Common myeloid progenitor, CD34-positive (primary cell): ENCODE measurements around the gene LYRM1.

Experiments
- CTCF ChIA-PET: fragments of 350-600 bp; sonication (Branson Sonifier 250); formaldehyde crosslinking; loops from one replicate; lab custom pipeline; 2021; ENCODE audit warnings: antibody characterized with exemption; lab: Charles Lee
- POLR2A ChIA-PET: fragments of 350-600 bp; sonication (Branson Sonifier 250); formaldehyde crosslinking; loops from one replicate; lab custom pipeline; 2021; ENCODE audit warnings: antibody characterized with exemption; lab: Charles Lee
- DNase-seq, 3 donors: peaks; one replicate each; pipeline versions ENCODE4 v3.0.0 to v3.0.0-alpha.2; 2013
- H3K27ac ChIP-seq, 2 experiments: 1 replicate in 1 of 2; 2 replicates in 1 of 2; pipeline ENCODE4 v1.7.0; 2013; ENCODE audit warnings: inconsistent platforms in 2 of 2, low read length in 2 of 2, mild to moderate bottlenecking in 2 of 2, low read depth in 1 of 2, moderate library complexity in 1 of 2; ENCODE audit not compliant: severe bottlenecking in 2 of 2, insufficient read depth in 1 of 2, poor library complexity in 1 of 2
- H3K27me3 ChIP-seq, 5 experiments: replicated peaks in 2 of 5; 1 replicate in 3 of 5; 2 replicates in 2 of 5; pipeline versions ENCODE4 v1.6.1 to v1.7.0; 2013; ENCODE audit warnings: low read length in 4 of 5, mild to moderate bottlenecking in 2 of 5, moderate library complexity in 2 of 5, inconsistent platforms in 1 of 5; ENCODE audit not compliant: insufficient read depth in 5 of 5, control insufficient read depth in 4 of 5
- H3K36me3 ChIP-seq, 4 experiments: 1 replicate in 2 of 4; 2 replicates in 2 of 4; pipeline versions ENCODE4 v1.6.1 to v1.7.0; 2013; ENCODE audit warnings: low read length in 3 of 4, control low read depth in 1 of 4, mild to moderate bottlenecking in 1 of 4; ENCODE audit not compliant: control insufficient read depth in 4 of 4, insufficient read depth in 4 of 4
- H3K4me1 ChIP-seq, 4 experiments: 1 replicate in 3 of 4; 2 replicates in 1 of 4; pipeline versions ENCODE4 v1.6.1 to v1.7.1; 2013; ENCODE audit warnings: low read length in 3 of 4, mild to moderate bottlenecking in 3 of 4, control low read depth in 1 of 4, inconsistent platforms in 1 of 4, moderate library complexity in 1 of 4; ENCODE audit not compliant: control insufficient read depth in 4 of 4, insufficient read depth in 4 of 4; ENCODE audit errors: control extremely low read depth in 1 of 4
- H3K4me3 ChIP-seq, 7 experiments: 1 replicate in 4 of 7; 2 replicates in 3 of 7; pipeline versions ENCODE4 v1.5.1 to v1.7.0; 2013; ENCODE audit warnings: mild to moderate bottlenecking in 7 of 7, low read length in 6 of 7, moderate library complexity in 6 of 7, inconsistent platforms in 2 of 7, low read depth in 2 of 7, control low read depth in 1 of 7; ENCODE audit not compliant: insufficient read depth in 4 of 7, control insufficient read depth in 1 of 7; ENCODE audit errors: extremely low read depth in 1 of 7
- H3K9me3 ChIP-seq, 5 experiments: 1 replicate in 4 of 5; 2 replicates in 1 of 5; pipeline versions ENCODE4 v1.6.1 to v1.7.1; 2013; ENCODE audit warnings: low read length in 4 of 5, mild to moderate bottlenecking in 2 of 5, inconsistent platforms in 1 of 5, low read depth in 1 of 5, moderate library complexity in 1 of 5; ENCODE audit not compliant: control insufficient read depth in 4 of 5, insufficient read depth in 2 of 5; ENCODE audit errors: control extremely low read depth in 1 of 5
- WGBS: methylation state at CpG from one replicate; pipeline ENCODE4 v1.1.5; 2013; ENCODE audit not compliant: insufficient coverage; 5-methylcytosine and 5-hydroxymethylcytosine counted together

LYRM1 gene

GRCh38 chr16:20887207-20887606, 13.4 kb upstream of the LYRM1 start:
- DNase-seq, result no peak
- Histone ChIP-seq H3K4me1 (peaks cover 0 to 9% (median 0%) of the 10 kb centered on the region in 4 experiments), H3K4me3 (no peak overlapping the region), H3K9me3 (no peaks in the 10 kb centered on the region), H3K36me3 (peaks cover 2 to 34% (median 9%) of the 10 kb centered on the region in 4 experiments), H3K27me3 (no peaks in the 10 kb centered on the region), H3K27ac (no peak overlapping the region)
- ChIA-PET POLR2A (no interaction called here), CTCF (interaction anchor here (0.8 to 1.2 kb wide), 3 partner anchors 8 to 39 kb away, joined by 3 to 6 read pairs (median 3); no protein-coding TSS in a partner anchor)
- WGBS, result no CpG with 5 or more reads among the region's 1 CpG

GRCh38 chr16:20889625-20890275, 10.8 kb upstream of the LYRM1 start:
- no peak for DNase-seq
- no peaks in the 10 kb centered on the region for H3K9me3 ChIP-seq
- peaks cover 4 to 48% (median 16%) of the 10 kb centered on the region in 4 experiments for H3K36me3 ChIP-seq
- H3K4me3 ChIP-seq, result no peak overlapping the region
- H3K27me3 ChIP-seq, result no peaks in the 10 kb centered on the region
- POLR2A ChIA-PET, result interaction anchor here (1.1 kb wide), 1 partner anchor 10 kb away, joined by 4 read pairs; the partner anchor contains the start of gene DCUN1D3
- WGBS, result 92% methylated on average over 2 of the region's 4 CpGs
- no peaks in the 10 kb centered on the region for H3K4me1 ChIP-seq
- no peak overlapping the region for H3K27ac ChIP-seq
- CTCF ChIA-PET, result interaction anchor here (1.0 to 1.3 kb wide), 2 partner anchors 10 to 13 kb away, joined by 3 to 6 read pairs; partner anchors contain the start of gene DCUN1D3

GRCh38 chr16:20894388-20894787, 6.2 kb upstream of the LYRM1 start:
- ChIA-PET CTCF (interaction anchor here (1.0 to 1.7 kb wide), 2 partner anchors 19 to 44 kb away, joined by 3 read pairs; no protein-coding TSS in a partner anchor), POLR2A (interaction anchor here (0.6 kb wide), 1 partner anchor 8 kb away, joined by 3 read pairs; no protein-coding TSS in a partner anchor)
- H3K27me3 ChIP-seq, result no peaks in the 10 kb centered on the region
- H3K4me3 ChIP-seq, result no peak overlapping the region
- H3K9me3 ChIP-seq, result no peaks in the 10 kb centered on the region
- peaks cover 8 to 56% (median 25%) of the 10 kb centered on the region in 4 experiments for H3K36me3 ChIP-seq
- peaks cover 3 to 24% (median 10%) of the 10 kb centered on the region in 4 experiments for H3K4me1 ChIP-seq
- DNase-seq, result no peak
- no peak overlapping the region for H3K27ac ChIP-seq
- 100% methylated on average over 2 of the region's 2 CpGs for WGBS

GRCh38 chr16:20897253-20897897, 3.2 kb upstream of the LYRM1 start:
- Histone ChIP-seq H3K9me3 (no peaks in the 10 kb centered on the region), H3K27me3 (no peaks in the 10 kb centered on the region), H3K4me3 (peak overlapping the region in 1 of 7 experiments; percentile 88), H3K36me3 (peaks cover 8 to 38% (median 21%) of the 10 kb centered on the region in 4 experiments), H3K27ac (no peak overlapping the region), H3K4me1 (peaks cover 10 to 44% (median 30%) of the 10 kb centered on the region in 4 experiments)
- WGBS, result 100% methylated on average over 3 of the region's 4 CpGs
- DNase-seq, result no peak
- CTCF ChIA-PET, result interaction anchor here (1.3 to 2.8 kb wide), 2 partner anchors 11 to 48 kb away, joined by 4 to 13 read pairs; no protein-coding TSS in a partner anchor
- POLR2A ChIA-PET, result no interaction called here

GRCh38 chr16:20897922-20898321, 2.6 kb upstream of the LYRM1 start:
- CTCF ChIA-PET, result interaction anchor here (1.3 to 2.8 kb wide), 3 partner anchors 10 to 48 kb away, joined by 4 to 13 read pairs (median 6); no protein-coding TSS in a partner anchor
- peaks cover 8 to 39% (median 19%) of the 10 kb centered on the region in 4 experiments for H3K36me3 ChIP-seq
- no peaks in the 10 kb centered on the region for H3K9me3 ChIP-seq
- H3K27ac ChIP-seq, result no peak overlapping the region
- peaks cover 15 to 49% (median 36%) of the 10 kb centered on the region in 4 experiments for H3K4me1 ChIP-seq
- POLR2A ChIA-PET, result no interaction called here
- DNase-seq, result no peak
- H3K4me3 ChIP-seq, result peak overlapping the region in 1 of 7 experiments; percentile 88
- no peaks in the 10 kb centered on the region for H3K27me3 ChIP-seq
- 93% methylated on average over 2 of the region's 3 CpGs for WGBS

- Histone ChIP-seq H3K4me1 (peaks cover 26 to 61% (median 47%) of the 10 kb centered on the region in 4 experiments), H3K4me3 (peak overlapping the region in 5 of 7 experiments; percentile 79 to 93 (median 87)), H3K9me3 (no peaks in the 10 kb centered on the region), H3K27me3 (no peaks in the 10 kb centered on the region), H3K27ac (peak overlapping the region in 1 of 2 experiments; percentile 78), H3K36me3 (peaks cover 4 to 30% (median 14%) of the 10 kb centered on the region in 4 experiments)
- WGBS, result 40% methylated on average over 4 of the region's 5 CpGs
- ChIA-PET POLR2A (interaction anchor here (0.7 kb wide), 1 partner anchor 185 kb away, joined by 3 read pairs; no protein-coding TSS in a partner anchor), CTCF (interaction anchor here (1.4 to 2.8 kb wide), 3 partner anchors 9 to 49 kb away, joined by 6 to 13 read pairs (median 6); no protein-coding TSS in a partner anchor)
- DNase-seq, result no peak
Observed at GRCh38 chr16:20899071-20899470, 1.5 kb upstream of the LYRM1 start.
